Transverse colon (tissue), 3 donors: ENCODE measurements around the gene KRT32.

Experiments
- POLR2A ChIP-seq: fragments of 450-650 bp; IDR thresholded peaks from one replicate; pipeline ENCODE4 v1.6.1; 2016; ENCODE audit warnings: antibody characterized with exemption, mild to moderate bottlenecking, moderate library complexity
- TF ChIP-seq, protein P1 (sequence below), 5 experiments: fragments of 200-600 bp in 3 of 5; fragments of 450-650 bp in 2 of 5; sonication (generic) in 3 of 5; IDR thresholded peaks; 1 replicate in 2 of 5; 2 replicates in 3 of 5; pipeline ENCODE4 v1.5.1; 2016 to 2017; ENCODE audit warnings: antibody characterized with exemption in 5 of 5, inconsistent platforms in 3 of 5, mild to moderate bottlenecking in 2 of 5, moderate library complexity in 1 of 5

DNA sequence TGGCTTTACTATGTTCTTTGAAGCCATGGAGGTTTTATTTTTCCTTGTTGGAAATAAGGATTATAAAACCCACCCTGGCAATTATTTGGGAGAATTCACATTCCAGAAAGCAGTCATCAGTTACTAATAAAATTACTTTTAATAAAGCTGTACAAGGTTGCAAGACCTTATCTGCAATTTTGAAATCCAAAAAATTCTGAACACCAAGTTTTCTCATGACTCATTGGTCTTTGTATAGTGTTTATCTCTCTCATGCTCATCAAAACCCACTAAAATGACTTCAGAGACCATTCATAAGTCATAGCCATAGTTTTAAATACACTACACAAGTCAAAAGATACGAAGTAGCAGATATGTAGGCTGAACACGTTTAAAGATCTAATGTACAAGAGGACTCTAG, 20.4 kb downstream of the KRT32 start:
- no peak for TF ChIP-seq POLR2A
- TF ChIP-seq, protein P1, sequence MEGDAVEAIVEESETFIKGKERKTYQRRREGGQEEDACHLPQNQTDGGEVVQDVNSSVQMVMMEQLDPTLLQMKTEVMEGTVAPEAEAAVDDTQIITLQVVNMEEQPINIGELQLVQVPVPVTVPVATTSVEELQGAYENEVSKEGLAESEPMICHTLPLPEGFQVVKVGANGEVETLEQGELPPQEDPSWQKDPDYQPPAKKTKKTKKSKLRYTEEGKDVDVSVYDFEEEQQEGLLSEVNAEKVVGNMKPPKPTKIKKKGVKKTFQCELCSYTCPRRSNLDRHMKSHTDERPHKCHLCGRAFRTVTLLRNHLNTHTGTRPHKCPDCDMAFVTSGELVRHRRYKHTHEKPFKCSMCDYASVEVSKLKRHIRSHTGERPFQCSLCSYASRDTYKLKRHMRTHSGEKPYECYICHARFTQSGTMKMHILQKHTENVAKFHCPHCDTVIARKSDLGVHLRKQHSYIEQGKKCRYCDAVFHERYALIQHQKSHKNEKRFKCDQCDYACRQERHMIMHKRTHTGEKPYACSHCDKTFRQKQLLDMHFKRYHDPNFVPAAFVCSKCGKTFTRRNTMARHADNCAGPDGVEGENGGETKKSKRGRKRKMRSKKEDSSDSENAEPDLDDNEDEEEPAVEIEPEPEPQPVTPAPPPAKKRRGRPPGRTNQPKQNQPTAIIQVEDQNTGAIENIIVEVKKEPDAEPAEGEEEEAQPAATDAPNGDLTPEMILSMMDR (IDR thresholded peaks at IDR 0.05): no peak
